DMS53 treated with DMSO at 0.1 percent for 48 hours (cell line): ENCODE data around the gene LCA5L.

Experiments
- DNase-seq: peaks from one replicate; lab custom pipeline; 2025; ENCODE audit not compliant: unreplicated experiment; lab: John Stamatoyannopoulos, UW

LCA5L gene

GRCh38 chr21:39359382-39359781 lies 86.2 kb downstream of the LCA5L start:
- DNase-seq: no peak
